Activated CD4-positive, alpha-beta T cell treated with anti-CD3 and anti-CD28 coated beads, Interleukin-2, amount 50 U/mL, for 24 hours (primary cell): Measurements from ENCODE around the gene NPAS4.
"Not testable (repeated sequence)": the region's sequence is repeated elsewhere in the genome, so short reads cannot be mapped to it uniquely, and the experiment has no call there.

Experiments
- DNase-seq, 2 donors: peaks; one replicate each; pipeline ENCODE4 v3.0.0-alpha.2; 2020; ENCODE audit warnings: low read depth in 1 of 2, low spot score in 1 of 2

NPAS4 gene

DNA sequence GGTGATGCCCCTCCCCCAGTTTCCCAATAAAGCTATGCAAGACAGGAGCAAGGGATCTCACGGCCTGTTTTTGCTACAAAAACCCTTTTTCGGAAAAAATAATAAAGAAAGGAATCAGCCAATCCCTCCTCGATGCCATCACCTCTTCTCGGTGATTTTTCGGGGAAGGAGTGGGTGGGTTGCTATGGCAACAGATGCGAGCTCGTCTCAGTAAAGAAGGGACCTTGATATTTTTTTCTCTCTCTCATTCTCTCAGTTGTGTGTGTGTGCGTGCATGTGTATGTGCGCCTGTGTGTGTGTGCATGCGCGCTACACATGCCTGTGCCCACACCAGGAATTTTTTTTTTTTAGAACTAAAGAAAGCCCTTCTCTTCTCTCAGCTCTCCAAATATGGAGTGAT lies 3.8 kb upstream of the NPAS4 start:
- DNase-seq = no peak

DNA sequence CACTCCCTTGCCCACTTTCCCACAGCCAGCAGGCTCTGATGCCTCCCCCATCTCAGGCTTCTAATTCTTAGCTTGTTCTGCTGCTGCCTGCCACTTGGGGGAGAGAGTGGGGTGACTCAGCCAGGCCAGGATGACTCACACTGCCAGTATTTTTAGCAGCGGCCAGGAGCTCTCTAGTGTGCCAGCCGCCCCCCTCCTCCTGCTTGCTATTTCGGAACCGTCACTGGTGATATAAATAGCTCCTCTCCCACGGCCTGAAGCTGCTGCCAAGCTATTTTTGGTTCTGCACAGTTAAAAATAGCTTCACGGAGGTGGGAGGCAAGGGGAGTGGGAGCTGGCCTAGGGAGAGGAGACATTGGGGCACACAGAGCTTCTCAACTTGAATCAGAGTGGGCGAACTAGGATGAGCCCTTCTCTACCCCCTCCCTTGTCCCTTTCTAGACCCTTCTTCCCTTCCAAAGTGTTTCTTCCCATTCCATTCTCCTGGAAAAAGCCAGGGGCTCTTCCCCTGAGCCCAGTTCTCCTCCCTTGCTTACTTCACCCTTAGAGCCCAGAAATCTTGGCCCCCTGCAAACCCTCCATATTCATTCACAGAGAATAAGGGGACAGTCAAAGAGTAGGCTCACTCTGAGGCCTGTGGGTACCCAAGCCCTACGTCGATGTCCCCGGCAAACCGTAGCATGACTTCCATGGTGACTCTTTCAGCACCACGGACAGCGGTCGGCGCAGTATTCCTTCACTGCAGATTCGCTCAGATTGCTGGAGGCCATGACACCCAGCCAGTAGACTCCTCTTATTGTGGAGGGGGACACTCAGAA lies 2.5 kb upstream of the NPAS4 start:
- DNase-seq = peak; percentile 30 to 53

DNA sequence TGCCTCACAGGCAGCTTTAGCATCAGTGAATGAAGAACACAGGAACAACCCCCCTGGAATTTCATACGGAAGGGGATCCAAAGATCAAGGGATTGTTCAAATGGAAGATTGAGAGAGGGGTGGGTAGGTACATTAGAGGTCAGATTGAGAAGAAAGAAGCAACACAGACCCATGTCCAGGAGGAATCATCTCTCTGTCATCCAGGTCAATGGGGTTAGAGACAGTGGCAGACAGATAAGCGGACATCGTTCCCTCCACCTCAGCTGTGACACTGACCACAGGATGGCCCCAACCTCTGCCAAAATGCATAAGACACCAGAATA lies 1.9 kb upstream of the NPAS4 start:
- DNase-seq = no peak

DNA sequence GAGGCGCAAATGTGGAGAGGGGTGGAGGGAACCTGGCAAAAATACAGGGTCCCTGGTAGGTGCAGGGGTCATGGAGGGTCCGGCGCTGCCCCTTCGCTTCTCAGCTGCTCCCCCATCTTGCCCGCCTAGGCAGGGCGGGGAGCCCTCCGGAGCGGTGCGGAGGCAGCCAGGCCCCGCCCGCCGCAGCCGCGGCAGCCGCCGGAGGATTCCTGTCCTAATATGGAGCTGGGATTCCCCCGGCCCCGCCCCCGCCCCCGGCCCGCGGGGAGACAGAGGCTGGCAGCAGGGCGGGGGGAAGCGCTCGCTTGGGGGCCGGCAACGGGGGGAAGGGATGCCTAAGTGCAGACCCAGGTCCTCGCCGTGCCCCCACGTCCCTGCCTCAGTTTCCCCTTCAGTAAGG lies 1.0 kb upstream of the NPAS4 start:
- no peak for DNase-seq

DNA sequence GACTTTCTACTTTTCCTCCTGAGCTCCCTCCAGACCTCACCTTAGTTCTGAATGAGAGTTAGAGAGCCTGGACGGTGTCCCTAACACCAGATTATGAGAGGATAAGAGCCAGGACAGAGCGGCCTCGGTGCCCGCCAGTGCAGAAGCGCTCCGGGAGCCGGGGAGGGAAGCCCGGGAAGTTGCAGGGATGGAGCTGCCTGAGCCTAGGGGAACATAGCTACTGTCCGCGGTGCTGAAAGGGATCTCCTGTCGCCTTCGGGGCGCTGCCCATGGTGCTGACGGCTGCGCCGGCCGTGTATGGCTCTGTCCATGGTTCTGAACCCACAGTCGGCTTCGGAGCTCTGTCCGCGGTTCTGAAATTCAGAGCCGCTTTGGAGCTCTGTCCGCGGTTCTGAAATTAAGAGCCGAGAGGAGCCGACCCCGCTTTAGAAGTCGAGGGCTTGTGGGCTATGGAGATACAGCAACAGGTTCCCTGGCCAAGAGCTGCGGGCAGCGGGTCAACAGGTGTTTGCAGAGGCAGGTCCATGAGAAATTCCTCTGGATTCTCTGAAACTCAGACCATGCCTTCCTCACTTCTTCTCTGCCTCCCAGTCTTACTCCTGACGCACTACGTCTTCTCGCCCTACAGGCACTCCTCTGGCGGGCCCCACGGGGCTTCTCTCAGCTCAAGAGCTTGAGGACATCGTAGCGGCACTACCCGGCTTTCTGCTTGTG lies 814 bp downstream of the NPAS4 start:
- peak; percentile 83 to 88 for DNase-seq

DNA sequence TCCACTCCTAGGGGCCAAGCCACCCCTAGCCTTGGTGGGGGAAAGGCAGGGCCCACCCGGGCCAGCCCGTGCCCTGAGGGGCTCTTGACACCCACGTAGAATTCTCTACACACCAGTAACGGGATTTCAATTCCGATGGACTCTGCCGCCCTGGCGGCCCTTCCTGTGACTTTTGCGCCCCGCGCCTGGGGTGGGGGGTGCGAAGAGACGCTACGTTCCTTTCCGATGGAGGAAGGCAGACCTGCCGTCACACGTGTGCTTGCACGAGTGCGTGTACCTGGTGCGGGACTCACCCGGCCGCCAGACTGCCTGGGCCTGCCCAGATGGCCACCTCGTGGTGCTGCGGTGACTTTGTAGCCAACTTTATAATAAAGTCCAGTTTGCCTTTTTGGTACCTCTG lies 5.5 kb downstream of the NPAS4 start:
- no peak for DNase-seq

DNA sequence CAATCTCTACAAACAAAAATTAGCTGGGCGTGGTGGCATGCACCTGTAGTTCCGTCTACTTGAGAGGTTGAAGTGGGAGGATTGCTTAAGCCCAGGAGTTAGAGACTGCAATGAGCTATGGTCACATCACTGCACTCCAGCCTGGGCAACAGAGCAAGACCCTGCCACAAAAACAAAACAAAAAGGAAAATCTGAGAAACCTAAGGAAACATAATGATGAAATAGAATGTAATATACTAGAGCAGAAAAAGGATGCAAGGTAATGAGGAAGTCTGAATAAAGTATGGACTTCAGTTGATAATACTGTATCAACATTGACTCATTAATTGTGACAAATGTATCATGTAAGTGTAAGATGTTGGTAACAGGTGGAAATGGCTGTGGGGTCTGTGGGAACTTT lies 8.1 kb downstream of the NPAS4 start:
- no peak for DNase-seq

DNA sequence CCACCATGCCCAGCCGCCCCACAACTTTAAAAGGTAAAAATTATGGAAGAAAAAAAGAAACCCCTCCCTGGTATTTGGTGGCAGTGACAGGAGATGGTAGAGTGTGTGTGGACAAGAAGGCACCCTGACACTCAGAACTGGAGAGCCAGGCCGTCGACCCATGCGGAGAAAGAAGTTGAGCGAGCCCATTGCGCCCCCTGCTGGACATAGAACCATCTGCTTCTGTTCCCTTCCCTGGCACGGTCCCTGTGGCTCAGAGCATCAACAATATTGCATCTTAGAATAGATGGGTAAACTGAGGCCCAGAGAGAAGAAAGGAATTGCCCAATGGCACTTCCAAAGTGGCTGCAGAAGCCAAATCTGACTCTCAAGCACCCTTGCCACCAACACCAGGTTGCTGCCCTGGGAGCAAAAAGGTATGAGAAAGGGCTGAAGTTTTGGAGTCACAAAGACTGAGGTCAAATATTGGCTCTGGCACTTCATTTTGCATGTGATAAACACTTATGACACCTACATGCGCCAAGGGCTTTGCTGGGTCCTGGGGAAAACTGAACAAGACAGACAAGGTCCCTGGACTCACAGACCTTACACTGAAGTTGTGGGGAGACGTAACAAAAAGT lies 9.3 kb downstream of the NPAS4 start:
- DNase-seq = peak; percentile 59 to 72

DNA sequence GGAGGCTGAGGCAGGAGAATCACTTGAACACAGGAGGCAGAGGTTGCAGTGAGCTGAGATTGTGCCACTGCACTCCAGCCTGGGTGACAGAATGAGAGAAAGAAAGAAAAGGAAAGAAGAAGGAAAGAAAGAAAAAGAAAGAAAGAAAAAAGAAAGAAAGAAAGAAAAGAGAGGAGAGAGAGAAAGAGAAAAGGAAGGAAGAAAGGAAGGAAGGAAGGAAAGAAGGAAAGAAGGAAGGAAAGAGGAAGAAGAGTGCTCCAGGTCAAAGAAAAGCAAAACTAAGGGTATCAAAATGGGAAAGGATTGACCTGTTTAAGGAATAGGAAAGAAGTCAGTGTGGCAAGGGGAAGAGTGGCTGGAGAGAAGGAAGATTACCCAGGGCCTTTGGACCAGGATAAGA lies 10.5 kb downstream of the NPAS4 start:
- DNase-seq = not testable (repeated sequence)

DNA sequence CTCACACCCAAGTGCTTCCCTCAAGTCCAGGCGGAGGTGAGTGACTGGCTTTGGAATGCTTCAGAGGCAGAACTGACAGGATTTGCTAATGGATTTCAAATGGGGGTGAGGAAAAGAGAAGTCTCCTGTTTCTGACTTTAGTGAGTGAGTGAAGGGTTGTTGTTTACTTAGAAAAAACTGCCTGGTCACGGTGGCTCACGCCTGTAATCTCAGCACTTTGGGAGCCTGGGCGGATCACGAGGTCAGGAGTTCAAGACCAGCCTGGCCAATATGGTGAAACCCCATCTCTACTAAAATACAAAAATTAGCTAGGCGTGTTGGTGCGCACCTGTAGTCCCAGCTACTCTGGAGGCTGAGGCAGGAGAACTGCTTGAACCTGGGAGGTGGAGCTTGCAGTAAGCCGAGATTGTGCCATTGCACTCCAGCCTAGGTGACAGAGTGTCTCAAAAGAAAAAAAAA lies 11.1 kb downstream of the NPAS4 start:
- not testable (repeated sequence) for DNase-seq

DNA sequence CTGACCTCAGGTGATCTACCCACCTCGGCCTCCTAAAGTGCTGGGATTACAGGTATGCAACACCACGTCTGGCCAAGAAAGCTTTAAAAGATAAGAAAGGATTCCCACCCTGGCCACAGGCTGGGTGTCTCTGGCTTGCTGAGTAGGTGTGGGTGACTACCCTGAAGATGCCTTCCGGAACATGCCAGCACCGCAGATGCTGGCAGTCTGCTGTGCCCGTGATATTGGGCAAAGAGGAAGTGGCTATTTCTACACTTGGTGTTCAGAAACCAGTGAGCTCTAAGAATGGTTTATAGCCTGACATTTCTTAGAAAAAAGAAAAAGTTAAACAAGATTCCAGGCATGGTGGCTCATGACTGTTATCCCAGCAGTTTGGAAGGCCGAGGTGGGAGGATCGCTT lies 11.8 kb downstream of the NPAS4 start:
- no peak for DNase-seq

DNA sequence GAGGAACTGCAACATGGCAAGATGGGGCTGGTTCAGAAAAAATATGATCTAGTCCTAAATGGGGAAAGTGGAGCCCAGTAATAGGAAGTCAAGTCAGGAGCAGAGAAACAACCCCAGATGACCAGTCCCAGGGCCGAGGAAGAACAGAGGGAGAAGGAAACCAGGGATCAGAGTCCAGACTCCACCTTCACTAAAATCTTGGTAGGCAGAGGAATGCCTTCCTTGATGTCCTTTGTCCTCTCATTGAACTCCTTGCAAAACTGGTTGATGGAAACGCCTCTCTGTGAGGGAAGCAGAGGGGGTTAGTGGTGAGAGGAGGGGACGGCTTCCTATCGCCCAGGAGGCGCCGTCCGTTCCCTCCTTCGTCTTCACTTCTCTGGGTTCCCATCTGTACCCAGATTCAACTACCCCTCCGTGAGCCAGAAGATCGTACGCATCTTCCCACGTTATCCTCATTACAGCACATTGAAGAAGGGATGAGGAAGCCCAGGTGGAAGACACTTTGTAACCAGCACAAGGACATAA lies 17.2 kb downstream of the NPAS4 start:
- DNase-seq = no peak

DNA sequence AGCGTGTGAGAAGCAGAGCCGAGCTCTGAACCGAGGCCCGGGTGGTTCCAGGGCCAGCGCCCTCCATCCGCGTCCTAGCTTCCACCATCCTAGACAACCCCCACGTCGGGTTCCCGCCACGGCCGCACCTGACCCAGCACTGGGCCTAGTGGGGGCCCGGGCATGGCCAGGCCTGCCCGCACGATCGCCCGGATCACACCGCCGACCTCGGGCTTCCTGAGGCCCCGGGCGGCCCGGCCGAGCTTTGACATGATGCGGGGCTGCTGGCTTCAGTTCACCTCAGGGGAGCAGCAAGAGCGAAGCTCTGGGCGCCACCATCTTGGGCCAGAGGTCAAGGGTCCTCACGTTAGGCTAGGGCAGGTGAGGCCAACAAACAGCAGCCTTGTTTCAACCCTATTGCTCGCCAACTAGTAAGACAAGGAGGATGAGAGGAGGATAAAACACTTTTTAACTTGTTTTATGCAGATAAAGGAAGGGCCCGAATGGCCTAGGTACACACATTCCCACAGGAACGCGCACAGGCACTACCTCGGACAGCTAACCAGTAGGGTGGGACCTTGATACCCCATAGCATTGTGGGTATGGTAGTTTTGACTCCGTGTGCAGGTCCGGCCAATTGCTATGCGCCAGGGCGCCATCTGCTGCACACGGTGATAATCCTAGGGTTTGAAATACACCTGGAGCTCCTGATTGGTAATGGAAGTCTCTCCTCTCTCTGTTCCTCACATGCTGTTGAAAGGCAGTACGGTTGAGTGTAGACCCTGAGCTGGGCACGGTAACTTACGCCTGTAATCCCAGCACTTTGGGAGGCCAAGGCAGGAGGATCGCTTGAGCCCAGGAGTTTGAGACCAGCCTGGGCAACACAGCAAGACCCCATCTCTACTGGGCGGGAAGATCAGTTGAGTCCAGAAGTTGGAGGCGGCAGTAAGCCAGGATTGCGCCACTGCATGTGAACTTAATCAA lies 17.9 kb downstream of the NPAS4 start, which contains the start of gene MRPL11:
Gene MRPL11 (minus strand): TSS at position 345 of the 963 bp plus-strand sequence. CDS start 94 bp downstream, at position 251.
- DNase-seq = peak; percentile 71 to 84

DNA sequence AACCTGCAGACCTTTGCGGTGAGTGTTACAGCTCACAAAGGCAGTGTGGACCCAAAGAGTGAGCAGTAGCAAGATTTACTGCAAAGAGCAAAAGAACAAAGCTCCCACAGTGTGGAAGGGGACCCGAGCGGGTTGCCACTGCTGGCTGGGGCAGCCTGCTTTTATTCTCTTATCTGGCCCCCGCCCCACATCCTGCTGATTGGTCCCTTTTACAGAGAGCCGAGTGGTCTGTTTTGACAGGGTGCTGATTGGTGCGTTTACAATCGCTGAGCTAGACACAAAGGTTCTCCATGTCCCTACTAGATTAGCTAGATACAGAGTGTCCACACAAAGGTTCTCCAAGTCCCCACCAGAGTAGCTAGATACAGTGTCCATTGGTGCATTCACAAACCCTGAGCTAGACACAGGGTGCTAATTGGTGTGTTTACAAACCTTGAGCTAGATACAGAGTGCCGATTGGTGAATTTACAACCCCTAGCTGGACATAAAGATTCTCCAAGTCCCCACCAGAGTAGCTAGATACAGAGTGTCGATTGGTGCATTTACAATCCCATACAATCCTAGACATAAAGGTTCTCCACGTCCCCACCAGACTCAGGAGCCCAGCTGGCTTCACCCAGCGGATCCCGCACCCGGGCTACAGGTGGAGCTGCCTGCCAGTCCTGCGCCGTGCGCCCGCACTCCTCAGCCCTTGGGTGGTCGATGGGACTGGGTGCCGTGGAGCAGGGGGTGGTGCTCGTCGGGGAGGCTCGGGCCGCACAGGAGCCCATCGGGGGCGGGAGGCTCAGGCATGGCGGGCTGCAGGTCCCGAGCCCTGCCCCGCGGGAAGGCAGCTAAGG lies 19.5 kb downstream of the NPAS4 start:
- not testable (repeated sequence) for DNase-seq

DNA sequence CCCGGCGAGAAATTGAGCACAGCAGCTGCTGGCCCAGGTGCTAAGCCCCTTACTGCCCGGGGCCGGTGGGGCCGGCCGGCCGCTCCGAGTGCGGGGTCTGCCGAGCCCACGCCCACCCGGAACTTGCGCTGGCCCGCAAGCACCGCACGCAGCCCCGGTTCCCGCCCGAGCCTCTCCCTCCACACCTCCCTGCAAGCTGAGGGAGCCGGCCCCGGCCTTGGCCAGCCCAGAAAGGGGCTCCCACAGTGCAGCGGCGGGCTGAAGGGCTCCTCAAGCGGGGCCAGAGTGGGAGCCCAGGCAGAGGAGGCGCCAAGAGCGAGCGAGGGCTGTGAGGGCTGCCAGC lies 20.1 kb downstream of the NPAS4 start:
- not testable (repeated sequence) for DNase-seq

DNA sequence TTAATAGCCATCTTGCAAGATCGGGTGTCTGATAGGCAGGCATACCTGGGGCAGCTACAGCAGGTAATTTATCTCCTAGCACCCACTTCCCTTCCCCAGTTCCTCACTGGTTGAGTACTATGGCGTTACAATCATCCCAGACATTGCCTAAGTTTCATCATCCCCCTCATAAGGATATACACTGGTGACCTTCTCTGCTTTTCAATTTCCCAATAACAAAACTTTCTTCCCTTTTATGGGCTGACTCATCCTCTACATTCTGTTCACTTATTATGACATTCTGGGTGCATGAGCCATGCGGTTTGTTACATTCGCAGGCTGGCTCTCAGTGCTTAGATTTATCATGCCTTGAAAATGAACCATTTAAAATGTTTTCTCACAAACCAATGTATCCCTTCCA lies 22.8 kb downstream of the NPAS4 start:
- DNase-seq = no peak

DNA sequence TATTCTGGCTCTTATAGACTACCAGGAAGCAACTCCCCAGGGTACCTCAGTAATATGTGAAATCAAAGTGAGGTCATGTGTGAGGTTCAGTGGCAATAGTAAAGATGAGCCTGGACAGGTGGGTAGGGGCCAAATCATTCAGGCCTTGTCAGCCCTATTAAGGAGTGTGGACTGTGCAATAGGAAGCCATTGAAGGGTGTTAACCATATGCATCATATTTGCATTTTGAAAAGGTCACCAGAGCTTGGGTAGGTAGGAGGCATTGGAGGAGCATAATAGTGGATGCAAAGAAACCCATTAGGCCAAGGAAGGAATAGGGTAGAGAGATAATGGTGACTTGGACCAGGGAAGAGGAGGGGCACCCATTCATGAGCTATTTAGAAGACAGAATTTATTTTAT lies 26.2 kb downstream of the NPAS4 start:
- DNase-seq = no peak

DNA sequence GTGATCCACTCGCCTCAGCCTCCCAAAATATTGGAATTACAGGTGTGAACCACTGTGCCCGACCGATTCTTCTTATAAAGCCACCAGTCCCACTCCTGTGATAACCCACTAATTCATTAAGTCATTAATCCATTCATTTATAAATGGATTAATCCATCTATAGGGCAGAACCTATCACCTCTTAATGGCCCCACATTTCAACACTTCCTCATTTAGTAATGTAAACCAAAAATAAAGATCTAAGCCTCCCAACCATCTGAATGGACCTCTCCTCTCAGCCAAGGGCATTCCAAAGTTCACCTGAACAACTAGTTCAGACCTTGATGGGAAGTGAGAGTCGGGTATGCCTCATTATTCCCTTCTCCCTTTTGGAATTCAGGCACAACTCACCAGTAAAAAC lies 27.7 kb downstream of the NPAS4 start:
- DNase-seq = no peak

DNA sequence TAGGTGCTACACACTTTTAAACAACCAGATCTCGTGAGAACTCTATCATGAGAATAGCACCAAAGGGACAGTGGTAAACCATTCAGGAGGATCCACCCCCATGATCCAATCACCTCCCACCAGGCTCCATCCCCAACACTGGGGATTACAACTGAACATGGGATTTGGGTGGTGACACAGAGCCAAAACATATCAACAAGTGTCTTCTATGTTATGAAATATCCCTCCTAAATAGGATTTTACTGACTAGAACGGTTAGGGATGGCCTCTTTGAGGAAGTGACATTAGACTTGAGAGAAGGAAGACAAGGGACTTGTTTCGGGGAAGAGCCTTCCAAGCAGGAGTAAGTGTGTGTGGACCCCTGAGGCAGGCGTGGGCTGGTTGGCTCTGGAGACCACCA lies 29.7 kb downstream of the NPAS4 start:
- no peak for DNase-seq

DNA sequence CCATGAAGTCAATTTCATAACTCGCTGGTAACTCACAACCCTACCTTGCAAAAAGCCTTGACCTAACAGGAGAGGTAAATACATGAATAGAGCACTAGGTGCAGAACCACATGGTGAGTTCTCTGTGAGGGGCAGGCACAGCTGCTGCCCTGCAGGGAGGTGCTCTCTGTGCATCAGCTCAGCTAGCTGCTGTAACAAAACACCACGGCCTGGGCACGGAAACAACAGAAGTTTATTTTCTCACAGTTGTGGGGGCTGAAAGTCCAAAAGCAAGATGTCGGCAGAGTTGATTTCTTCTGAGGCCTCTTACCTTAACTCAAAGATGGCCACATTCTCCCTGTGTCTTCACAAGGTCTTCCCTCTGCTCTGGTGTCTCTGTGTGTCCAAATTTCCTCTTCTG lies 30.8 kb downstream of the NPAS4 start:
- no peak for DNase-seq
